Astrocyte (in vitro differentiated cells and primary cell): ENCODE results near the gene TCEA2.

Experiments used
- EZH2 ChIP-seq: IDR thresholded peaks from 2 replicates; pipeline ENCODE4 v1.6.1; 2012; ENCODE audit warnings: mild to moderate bottlenecking, low read length, inconsistent platforms; ENCODE audit not compliant: insufficient read depth
- TF ChIP-seq, protein P1 (sequence below): IDR thresholded peaks from 2 replicates; pipeline ENCODE4 v1.5.1; 2011; ENCODE audit warnings: low read depth, mild to moderate bottlenecking, inconsistent platforms, low read length, moderate library complexity; ENCODE audit not compliant: insufficient read depth

DNA sequence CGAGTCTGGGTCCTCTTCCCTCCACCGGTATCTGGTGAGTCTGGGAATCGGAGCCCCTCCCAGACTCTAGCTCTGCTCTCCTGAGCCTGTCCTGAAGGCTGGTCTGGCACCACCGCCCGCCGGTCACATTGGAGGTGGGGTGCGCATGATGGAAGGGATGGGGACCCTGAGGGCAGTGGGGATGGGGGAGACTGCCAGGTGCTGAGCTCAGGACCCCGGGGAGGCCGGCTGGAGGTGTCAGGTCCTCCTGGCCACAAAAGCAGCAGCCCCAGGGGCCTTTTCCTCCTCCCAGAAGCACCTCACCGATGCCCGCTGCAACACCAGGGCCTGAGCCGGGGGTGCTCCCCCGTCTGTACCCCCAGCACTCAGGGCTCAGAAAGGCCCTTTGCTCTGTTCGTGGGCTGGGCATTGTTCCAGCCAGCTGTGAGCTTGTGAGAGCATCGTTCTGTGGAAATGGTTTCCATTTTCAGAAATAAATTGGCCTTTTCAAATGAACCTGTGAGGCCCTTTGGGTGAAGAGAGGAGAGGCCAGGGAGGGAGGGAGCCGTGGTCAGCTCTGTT, 46.9 kb downstream of the TCEA2 start:
- TF ChIP-seq, protein P1, sequence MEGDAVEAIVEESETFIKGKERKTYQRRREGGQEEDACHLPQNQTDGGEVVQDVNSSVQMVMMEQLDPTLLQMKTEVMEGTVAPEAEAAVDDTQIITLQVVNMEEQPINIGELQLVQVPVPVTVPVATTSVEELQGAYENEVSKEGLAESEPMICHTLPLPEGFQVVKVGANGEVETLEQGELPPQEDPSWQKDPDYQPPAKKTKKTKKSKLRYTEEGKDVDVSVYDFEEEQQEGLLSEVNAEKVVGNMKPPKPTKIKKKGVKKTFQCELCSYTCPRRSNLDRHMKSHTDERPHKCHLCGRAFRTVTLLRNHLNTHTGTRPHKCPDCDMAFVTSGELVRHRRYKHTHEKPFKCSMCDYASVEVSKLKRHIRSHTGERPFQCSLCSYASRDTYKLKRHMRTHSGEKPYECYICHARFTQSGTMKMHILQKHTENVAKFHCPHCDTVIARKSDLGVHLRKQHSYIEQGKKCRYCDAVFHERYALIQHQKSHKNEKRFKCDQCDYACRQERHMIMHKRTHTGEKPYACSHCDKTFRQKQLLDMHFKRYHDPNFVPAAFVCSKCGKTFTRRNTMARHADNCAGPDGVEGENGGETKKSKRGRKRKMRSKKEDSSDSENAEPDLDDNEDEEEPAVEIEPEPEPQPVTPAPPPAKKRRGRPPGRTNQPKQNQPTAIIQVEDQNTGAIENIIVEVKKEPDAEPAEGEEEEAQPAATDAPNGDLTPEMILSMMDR, result no peak
- no peak for TF ChIP-seq EZH2
